GM19035 (cell line): ENCODE data around the gene TRPM3.

Experiments
- ATAC-seq: cut with Tn5 transposase; IDR thresholded peaks from one replicate; pipeline ENCODE4 v1.9.1; 2021; ENCODE audit not compliant: unreplicated experiment

The TRPM3 gene

DNA sequence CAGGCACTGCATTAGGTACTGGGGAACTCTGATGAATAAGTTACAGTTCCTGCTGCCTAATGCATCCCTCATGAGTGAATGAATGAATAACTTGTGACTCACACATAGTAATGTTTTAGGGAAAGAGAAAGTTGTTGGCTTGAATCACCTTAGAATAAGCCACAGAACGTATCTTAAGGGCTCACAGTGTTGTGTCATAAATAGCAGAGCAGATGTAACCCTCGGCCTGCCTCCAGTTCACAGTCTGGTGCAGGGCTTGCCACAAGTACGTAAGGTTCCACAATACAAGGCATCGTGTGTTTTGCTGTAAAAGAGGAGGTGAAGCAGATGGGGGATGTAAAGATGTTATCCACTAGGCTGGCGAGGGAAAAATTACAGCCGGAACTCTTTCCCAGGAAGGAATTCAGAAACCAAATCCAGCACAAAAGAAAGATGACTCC is 218.7 kb downstream of the TRPM3 start:
- no peak for ATAC-seq

DNA sequence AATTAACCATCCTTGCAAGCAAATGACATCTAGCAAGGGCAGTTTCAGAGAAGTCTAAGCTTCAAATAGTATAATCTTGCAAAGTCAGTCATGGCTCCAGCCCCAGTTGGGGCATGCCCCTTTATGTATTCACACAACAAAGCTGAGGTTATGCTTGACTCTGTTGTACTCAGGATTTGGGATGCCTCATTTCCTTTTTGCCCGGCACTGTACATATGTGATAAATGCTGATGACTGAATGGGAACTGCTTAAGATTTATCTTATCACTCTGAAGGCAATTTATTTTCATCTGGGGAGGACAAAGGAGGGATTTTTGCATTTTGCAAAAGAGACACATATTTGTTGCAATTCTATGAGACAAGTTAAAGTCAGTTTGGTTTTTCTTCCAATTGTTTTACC is 219.2 kb downstream of the TRPM3 start:
- no peak for ATAC-seq

DNA sequence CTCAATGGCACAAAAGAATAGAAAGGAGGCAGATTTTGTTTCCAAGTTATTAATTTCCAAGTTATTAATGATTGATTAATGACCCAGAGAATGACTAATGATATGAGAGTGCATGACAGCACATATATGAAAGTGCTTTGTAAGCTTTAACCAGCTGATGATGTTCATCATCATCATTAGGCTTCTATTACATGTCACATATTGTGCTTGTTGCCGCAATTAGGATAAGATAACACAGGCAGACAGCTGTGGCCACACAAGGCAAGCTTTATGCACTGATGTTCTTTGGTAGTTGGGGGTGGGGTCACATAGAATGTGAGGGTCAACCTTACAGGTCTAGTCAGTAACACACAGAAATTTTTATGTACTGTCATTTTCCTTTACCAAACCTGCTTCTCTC is 219.7 kb downstream of the TRPM3 start:
- ATAC-seq = no peak

DNA sequence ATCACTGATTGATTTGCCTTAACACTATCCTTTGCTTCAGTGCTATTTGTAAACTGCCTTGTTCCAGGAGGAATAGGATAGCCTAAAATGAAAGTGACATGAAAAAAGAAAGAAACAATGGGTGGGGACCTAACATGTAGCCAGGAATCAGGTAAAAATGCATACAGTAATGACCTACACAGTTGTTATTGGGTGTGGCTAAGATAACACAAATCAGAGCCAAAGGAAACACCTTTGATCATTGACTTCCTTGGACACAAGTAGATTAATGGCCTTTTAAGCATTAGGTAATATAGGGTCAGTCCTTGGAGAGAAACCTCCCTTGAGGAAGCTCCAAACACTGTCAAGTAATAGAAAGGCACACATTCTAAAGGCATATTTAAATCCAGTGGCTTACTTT is 220.4 kb downstream of the TRPM3 start:
- no peak for ATAC-seq

DNA sequence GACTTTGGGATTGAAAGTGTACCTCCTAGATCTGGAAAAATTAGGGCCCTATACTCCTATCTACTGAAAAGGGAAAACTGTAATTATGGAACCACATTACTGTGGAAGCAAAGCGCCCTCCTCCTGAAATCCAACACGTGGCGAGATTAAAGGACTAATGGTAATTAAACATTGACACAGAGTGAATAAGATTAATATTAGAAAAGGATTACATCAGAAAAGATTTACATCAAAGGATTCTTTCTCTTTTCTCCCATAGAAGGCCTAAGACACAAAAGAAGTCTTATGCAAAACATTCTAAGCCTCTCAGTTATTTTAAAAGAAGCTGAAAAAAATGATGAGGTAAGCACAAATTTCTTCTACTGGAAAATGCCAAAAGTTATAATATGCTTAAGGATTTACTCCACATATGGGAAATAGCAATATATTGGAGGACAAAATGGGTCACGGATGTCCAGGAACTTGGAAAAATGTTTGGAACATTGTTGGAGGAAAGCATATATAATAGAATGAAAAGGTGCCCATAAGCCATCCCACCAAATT is 227.8 kb downstream of the TRPM3 start:
- ATAC-seq = no peak

DNA sequence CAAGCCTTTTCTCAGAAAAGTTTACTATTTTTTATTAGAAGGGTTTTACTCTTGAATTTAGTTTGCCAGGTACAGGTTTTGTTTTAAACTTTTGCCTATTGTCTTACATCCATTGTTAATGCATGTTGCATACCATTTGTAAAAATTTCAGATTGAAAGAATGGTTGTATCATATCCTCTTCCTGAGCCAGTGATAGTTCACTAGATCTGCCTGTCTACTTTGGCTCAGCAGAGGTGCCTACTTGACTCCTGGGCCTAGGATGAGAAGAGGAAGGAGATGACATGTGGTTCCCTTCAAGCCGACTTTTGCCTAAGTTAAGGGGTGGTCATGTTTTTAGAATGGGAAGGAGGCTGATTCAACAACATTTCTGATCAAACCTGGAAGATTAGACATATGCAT is 232.9 kb downstream of the TRPM3 start:
- no peak for ATAC-seq

DNA sequence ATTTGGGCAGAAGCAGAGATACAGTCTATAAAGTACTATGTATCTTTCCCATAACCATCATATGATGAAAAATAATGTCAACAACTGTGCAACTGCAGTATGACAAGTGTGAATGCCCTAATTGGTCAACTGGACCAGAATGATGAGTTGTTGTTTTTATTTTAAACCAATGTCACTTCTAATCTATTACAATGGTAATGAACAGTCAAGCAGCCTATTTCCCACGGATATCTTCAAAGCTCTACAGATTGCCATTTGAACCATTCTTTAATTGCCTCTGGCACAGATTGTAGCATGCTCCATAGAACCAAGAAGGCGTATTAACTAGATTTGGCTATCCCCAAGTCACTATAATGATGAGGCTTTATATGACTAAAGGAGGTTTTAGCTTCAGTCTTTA is 233.6 kb downstream of the TRPM3 start:
- no peak for ATAC-seq

DNA sequence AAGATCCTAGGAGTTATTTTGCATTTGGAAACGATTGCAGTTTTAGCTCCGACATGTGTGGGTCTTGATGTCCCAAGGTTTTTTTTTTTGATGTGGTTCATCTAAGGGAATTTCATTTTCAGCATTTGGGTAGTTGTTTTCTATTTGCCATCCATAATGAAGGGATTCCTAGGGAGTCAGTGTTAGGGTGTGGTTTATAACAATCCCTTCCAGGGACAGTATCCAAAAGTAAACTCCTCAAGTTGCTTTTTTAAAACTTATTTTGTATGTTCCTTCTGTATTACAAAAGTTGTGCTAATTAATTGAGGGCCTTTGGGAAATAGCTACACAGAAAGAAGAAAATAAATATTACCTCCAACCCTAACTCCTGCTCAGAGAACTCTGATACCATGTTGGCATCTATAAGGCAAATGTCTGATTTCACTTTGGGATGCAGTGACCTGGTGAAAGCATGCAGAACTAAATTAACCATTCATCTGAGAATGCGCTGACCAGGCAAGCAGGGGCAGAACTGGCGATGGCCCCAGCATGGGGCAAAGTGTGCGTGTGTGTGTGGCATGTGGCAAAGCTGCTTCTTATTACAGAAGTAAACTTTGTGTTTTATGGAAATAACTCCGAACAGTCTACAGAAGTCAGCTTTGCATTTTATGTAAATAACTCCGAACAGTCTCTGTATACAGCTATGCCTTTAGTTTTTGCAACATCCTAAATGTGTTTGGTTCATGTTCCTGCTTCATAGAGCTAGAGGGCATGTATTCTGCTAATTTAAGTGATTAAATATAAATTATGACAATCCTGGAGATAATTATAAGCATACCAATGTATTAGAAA is 237.2 kb downstream of the TRPM3 start:
- ATAC-seq = no peak

DNA sequence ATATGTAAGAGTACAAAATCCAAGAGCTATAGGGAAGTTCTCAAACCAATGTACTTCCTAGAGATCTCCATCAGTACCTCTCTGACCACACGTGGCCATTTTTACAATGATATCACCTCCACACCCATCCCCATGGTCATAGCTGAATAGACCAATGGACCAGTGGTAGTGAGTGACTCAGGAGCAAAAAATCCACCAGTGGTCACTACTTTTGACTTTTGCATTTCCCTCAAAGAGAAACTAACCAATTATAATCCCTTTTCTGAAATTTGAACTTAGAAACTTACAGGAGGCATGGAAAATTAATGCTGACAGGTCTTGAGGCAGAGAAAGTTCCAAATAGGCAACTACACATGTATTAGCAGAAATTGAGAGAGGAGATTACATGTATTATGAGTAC is 238.4 kb downstream of the TRPM3 start:
- no peak for ATAC-seq

DNA sequence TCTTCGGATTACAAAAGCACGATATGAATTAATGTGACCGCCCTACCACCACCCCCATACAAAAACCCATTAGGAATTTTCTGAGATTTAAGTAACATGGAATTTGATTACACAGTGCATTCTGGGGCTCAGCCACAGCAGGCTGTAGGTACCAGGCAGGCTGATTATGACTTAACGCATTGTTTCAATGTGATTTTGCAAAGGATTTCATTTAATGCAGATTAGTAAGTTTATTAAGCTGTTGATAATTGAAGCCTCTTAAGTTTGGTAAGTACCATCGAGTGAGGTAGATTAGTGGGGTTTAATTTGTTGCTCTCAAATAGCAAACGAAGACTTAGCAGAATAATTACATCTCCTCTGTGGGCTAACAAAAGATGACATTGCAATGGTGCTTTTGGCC is 240.1 kb downstream of the TRPM3 start:
- no peak for ATAC-seq

DNA sequence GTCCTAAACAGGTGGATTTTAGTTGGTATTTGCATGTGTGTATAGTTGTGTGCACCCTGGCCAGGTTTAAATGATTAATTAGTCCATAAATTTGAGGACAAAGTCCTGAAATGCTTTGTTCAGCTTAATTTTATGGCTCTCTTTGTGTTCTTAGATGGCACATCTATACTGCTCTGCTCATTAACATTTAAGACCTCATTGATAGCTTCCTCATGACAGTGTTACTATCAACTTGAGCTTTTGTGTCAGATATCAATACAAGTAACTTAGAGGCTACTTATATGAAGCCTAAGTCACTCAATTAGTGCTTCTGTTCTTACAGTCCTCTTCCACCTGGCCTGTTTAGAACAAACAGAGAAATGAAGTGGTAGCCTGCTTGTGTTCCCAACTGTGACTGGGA is 240.9 kb downstream of the TRPM3 start:
- ATAC-seq = no peak

DNA sequence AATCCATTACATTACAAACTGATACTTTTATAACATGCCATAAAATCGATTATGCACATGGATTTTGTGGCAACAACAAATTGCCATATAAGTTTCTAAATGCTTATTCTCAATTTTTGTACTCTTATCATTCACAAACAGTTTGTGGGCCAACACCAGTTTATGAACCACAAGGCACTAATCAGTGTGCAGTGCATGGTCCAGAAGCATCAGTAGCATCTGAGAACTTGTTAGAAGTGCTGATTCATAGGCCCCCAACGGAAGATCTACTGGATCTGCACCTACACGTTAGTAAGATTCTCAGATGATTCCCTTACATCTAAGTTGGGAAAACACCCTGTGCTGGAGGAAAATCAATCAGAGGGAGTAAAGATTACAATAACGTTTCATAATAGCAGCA is 242.8 kb downstream of the TRPM3 start:
- ATAC-seq = no peak

DNA sequence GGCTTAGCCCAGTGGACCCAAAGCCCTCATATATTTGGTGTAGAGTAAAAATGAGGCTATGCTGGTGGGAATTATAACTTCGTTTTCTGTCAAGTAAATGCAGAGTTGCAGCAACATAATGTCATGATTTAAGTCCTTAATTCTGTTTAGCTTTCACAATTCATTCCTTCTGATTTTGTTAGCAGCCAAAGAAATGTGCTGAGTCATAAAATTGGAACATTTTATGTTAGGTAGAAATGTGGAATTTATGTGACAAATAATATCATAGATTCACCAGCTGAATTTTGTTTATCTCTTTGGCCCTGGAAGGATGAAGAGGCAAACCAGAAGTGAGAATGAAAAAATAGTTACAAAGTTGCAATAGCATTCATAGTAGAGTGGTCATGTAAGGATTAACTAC is 247.0 kb downstream of the TRPM3 start:
- ATAC-seq = no peak

DNA sequence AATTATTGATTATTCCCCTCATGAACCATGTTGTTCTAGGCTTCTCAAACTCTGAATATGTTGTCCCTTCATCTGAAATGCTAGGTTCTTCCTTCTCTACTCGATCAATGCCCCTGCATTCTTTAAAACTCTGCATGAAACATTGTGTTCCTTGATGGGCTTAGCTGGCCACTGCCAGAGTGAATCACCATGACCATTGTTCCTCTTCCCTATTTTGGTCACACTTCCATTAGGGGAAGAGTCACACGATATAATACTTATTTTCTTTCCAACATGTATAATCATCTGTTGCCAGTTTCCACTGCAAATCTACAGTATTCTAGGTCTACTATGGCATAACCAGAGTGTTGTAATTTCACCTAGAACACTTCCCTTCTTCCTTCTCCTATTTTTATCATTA is 247.9 kb downstream of the TRPM3 start:
- no peak for ATAC-seq

DNA sequence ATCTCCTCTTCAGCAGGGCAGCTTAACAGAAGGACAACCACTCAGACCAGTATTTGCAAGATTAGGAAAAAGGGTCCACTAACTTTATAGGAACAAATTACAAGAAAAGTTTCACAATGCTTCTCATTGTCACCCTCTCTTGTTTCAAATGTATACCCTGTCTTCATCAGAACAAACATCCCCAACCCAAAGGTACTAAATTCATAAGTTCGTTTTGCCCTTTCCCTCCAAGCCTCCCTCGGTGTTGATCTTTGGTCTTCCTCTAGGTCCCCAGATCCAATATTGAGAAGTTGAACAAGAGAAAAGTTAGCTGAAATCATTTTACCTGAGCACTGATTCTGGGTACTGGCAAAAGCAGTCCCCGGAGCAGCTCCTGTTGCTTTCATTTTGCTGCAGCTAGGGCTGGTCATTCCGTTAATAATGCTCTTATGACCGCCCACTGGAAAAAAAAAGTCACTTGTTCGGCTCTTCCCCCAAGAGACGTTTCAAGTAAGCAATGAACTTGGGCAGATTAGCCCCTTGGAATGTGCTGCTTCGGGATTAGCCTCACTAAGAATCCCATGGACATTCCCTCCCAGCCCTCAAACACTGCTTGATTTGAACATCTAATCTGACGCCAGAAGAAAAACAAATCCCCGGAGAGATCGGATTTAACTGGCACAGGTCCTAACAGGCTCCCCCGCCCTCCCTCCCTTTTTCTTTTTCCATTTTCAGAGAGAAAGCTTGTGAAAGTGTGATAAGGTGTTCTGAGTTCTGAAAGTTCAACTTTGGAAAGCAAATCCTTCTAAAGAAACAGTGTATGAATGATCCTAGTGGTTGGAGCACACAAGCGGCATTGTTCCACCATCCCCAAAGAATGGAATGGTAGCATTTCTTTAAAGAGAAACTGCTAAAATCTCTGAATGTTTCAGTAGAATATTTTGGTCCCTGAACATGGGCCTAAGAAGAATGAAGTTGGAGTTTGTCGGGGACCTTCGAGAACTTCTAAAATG is 252.5 kb downstream of the TRPM3 start:
- ATAC-seq = no peak

DNA sequence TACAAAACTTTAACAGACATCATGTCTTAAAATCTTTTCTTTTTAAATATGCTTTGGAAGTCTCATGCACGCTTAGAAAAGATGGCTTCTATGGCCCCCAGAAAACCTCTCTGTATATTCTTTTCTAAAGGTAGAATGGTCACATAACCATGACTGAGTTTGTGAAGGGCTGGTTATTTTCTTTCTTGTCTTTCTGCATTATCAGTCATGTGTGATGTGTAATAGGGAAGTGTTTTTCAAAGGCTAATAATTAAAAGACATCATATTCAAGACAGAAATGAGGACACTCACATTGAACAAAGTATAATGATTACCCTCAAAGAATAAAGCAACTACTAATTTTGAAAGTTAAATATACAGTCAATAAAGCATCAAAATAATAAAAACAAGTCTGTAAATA is 253.4 kb downstream of the TRPM3 start:
- no peak for ATAC-seq

DNA sequence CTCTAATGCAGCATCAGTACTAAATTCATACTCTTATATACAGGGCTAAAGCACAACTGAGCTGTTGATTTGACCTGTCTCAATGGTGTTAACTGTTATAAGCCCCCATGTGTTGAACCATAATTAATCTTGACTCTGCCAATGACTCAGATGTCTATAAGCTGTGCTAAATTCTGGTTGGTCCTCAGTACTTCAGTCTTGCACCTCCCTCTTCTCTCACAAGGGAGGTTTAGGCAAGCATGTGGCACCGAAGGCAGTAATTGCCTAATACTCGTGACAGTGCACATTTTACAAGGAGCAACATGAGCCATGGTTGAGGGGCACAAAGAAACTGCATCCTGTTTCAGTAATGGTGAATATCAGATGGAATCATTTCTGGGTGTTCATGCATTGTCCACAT is 255.9 kb downstream of the TRPM3 start:
- ATAC-seq = no peak

DNA sequence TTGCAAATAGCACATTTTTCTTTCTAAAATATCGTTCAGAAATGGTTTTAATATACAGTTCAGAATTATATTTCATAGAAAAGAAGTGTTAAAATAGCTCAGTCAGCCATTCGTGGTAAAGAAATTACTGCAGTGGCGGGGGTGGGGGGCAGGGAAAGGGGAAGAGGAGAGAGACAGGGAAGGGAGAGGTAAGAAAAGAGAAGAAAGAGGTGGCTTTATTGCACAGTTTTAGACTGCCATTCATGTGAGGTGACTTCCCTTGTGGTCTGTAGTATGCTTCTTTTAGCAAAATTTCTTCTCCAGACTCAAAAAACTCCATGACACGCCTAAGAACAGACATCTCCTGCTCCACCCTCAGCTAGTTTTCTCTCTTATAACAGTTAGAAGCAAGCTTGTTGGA is 259.6 kb downstream of the TRPM3 start:
- ATAC-seq = no peak

DNA sequence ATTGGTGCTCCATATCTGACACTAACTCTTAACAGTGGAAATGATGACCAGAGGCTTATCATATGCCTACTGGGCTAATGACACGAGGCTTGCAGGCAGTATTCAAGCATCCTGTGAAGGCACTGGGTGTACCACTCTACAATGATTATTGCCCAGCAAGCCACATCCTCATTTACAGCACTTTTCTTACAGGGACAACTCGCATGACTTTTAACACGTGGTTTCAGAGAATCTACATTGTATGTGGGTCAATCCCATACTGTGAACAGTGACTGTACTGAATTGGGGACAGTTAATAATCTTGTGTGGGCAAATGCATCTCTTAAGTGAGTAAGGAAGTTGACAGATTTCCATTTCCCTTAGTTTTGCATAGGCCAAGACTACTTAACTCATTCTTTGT is 260.0 kb downstream of the TRPM3 start:
- ATAC-seq = no peak

DNA sequence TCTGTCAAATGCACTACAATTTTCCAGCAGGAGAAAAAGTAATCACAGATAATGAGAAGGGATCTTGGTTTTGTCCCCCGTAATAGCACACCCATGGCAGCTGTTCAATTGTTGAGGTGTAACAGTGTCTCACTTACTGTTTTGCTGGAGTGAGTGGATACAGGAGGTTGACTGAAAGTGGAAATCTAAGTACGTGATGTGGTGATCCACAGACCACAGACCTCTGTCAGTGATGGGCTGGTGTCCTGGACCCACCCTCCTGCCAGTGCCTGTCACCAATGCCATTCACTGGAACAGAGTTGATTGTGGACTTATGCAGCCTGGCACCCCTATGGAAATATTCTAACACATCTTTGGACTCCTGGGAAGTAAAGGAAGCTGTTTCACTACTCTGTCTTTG is 261.7 kb downstream of the TRPM3 start:
- no peak for ATAC-seq

DNA sequence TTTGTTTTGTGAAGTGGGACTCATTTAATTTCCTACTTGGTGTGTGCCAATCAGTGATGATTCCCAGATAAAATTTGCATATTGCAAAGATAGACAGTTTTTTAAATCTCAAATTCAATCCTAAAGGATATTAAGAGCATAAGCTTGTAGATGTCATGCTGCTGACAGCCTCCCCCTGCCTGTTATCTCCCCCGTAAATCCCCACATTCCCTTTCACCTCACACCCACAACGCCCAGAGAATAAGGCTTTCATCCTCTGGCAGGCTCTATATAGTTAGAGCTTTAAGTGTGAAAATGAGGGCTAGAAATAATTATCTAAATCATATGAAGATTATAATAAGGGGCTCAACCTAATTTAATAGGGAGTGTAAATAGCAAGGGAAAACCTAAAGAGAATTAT is 265.0 kb downstream of the TRPM3 start:
- no peak for ATAC-seq
